ENCODE measurements around the gene RFX1.
A peak's percentile ranks its signal among the peaks of the same experiment; 100 is the strongest.

Gene RFX1

DNA sequence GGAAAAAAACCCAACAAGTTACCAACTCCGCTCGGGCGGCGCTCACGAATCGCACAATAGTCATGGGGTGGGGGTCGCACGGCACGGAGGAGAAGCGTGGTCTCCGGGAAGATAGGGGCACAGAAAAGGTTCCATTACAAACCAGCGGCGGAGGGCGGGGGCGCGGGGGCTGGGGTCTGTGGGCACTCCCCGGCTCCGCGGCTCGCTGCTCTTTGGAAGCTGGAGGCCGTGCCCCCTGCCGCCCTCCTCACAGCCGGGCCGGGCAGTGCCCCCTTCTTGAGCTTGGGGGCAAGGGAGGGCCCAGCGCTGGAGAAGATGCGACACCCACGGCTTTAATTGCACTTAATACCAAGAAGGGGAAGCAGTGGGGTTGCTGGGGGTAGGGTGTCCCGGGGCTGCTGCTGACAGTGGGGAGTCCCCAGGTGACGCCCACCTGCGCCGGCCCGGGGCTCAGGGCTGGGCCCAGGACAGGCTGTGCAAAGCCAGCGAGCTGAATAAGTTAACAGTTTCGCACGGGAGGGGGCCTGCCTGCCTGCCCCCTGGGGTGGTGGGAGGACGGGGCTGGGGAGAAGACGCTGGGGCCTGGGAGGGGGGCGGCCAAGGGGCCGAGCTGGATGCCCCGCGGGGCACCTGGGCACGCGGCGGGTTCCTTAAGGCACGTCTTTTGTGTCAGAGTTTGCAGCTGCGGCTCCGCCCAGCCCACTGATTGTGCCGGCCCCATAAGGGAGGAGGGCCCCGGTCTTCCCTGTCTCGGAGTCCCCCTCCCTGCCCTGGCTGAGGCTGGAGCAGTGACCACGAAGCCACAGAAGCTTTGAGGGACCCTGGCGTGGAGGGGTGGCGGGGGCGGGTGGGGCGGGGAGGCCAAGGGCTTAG lies 44.1 kb downstream of the RFX1 start:
- DNase-seq (ENCODE audit: low spot score): no peak
- FAIRE-seq: no peak

DNA sequence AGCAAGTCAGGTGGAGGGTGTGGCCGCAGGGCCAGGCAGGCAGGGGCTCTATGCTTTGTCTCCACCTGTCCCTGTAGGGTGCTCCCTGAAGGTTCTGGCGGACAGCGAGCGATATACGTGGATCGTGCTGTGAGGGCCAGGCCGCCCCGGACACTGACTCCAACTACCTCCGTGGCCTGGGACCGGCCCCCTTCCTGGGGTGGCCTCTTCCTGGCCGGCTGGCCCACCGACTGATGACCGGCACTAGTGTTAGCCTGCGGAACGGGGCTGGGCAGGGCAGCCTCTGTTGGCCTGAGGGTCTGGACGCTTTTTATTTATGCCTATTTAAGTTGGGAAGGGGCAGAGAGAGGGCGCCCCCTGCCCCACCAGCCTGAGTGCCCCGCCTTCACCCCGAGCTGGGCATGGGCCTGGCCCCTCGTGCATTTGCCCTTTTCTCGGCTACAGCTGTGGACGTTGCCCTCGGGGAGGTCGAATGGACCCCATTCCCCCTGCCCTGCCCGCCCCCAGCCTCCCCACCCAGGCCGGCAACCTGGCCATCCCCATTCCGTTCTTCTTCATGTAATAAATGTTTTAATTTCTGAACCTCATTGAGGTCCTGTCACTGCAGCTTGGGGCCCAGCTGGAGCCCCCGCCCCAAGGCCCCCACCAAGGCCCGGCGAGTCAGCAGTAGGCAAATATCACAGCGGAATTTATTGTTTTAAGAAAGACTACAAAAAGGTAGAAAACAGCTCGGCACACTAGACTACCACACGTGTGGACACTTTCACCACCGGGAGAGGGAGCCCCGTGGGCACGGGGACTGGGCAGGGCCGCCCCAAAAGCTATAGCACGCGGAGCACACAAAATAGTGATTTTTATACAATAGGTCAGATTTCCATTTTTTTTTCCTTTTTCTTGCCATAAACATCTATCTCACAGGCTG lies 45.0 kb downstream of the RFX1 start:
- FAIRE-seq: no peak
- no peak for DNase-seq (ENCODE audit: low spot score)

DNA sequence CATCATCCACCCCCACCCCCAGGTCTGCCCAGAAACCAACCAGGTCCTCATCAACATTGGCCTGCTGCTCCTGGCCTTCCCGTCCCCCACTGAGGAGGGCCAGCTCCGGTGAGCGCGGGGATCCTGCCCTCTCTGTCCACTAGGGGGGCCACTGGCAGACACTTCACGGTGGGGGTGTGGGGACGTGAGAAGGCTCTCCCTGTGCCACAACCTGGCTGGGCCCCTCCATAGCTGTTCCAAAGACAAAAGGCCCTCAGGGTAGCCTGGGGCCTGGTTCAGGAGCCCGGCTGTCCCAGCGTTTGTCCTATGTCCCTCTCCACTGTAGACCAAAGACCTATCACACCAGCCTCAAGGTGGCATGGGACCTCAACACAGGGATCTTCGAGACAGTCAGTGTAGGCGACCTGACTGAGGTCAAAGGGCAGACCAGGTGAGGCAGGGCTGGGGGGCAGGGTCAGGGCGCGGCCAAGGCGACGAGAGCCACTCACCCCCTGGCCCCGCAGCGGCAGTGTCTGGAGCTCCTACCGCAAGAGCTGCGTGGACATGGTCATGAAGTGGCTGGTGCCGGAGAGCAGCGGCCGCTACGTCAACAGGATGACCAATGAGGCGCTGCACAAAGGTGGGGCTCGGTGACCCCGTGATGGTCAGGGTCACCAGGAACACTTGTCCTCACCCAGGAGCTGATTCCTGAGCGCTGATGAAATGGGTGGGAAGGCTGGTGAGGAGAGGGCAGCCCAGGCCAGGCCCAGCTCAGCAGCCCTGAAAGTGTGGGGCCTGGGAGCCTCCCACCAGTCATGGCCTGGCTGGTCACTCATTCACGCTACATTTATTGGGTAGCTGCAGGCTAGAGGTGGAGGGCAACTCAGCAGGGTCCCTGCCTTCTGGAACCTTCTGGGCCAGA lies 45.9 kb downstream of the RFX1 start:
- FAIRE-seq: no peak
- DNase-seq (ENCODE audit: low spot score): no peak

DNA sequence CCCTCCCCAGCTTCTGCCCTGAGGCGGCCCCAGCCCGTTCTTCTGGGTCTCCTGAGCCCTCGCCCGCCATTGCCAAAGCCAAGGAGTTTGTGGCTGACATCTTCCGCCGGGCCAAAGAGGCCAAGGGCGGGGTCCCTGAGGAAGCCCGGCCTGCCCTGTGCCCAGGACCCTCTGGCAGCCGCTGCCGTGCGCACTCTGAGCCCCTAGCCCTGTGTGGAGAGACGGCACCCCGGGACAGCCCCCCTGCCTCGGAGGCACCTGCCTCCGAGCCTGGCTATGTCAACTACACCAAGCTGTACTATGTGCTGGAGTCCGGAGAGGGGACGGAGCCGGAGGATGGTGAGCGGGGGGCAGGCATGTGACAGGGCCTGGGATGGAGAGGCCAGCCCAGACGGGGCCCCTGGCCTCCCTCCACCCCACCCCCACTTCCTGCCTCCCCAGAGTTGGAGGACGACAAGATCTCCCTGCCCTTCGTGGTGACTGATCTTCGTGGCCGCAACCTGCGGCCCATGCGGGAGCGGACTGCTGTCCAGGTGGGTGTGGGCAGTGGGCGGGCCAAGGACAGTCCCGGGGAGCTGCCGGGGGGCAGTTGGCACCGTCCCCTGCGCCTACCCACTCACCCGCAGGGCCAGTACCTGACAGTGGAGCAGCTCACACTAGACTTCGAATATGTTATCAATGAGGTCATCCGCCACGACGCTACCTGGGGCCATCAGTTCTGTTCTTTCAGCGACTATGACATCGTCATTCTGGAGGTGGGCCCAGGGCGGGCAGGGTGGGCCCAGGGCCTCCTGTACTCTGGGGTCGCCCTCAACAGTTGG lies 46.8 kb downstream of the RFX1 start:
- FAIRE-seq: no peak
- DNase-seq (ENCODE audit: low spot score): no peak

DNA sequence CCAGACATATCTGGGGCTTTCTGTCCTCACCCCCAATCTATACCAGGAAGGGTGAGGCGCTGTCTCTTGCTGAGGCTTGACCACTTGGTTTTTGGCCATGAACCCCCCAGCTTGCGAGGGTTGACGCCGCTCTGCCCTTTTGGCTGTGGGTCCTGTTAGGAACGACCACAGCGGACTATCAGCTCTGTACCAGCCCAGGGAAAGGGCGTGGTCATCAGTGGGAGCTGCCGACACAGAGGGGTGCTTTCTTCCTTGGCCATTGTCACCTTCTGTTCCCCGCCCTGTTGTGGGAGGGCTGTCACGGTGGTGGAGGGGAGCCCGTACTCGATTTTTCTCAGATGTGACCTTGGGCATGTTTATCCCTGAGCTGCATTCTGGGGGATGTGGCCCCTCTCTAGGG lies 48.1 kb downstream of the RFX1 start:
- DNase-seq (ENCODE audit: low spot score): no peak
- no peak for FAIRE-seq

DNA sequence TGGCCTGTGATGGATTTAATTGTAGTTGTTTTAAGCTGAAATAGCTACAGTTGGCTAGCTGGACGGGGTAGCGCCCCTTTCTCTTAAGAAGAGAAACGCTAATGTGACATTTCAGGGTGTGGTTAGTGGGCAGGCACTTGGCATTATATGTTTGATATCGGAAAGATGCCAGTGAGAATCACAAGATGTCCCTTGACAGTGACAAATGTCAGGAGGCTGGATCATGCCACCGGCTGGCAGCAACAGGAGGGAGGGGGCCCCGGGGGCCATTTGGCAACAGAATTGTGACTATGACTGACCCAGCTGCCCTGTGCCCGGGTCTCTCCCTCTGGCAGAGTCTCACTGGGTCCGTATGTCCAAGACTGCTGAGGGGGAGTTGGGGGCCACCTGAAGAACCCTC lies 49.1 kb downstream of the RFX1 start:
- DNase-seq (ENCODE audit: low spot score) (no peak), FAIRE-seq (no peak)

DNA sequence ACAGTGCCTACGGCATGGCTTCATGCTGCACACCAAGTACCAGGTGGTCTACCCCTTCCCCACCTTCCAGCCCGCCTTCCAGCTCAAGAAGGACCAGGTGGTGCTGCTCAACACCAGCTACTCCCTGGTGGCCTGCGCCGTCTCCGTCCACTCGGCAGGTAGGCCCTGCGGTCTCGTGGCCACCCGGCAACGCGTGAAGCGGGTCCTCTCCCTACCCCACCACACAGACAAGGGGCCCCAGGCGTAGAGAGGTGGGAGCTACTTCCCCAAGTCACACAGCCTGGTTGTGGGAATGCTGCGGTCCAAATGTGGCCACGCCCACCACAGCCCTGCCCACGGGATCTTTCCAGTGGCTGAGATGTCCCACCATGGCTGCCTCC lies 49.8 kb downstream of the RFX1 start:
- DNase-seq (ENCODE audit: low spot score) (no peak), FAIRE-seq (no peak)

DNA sequence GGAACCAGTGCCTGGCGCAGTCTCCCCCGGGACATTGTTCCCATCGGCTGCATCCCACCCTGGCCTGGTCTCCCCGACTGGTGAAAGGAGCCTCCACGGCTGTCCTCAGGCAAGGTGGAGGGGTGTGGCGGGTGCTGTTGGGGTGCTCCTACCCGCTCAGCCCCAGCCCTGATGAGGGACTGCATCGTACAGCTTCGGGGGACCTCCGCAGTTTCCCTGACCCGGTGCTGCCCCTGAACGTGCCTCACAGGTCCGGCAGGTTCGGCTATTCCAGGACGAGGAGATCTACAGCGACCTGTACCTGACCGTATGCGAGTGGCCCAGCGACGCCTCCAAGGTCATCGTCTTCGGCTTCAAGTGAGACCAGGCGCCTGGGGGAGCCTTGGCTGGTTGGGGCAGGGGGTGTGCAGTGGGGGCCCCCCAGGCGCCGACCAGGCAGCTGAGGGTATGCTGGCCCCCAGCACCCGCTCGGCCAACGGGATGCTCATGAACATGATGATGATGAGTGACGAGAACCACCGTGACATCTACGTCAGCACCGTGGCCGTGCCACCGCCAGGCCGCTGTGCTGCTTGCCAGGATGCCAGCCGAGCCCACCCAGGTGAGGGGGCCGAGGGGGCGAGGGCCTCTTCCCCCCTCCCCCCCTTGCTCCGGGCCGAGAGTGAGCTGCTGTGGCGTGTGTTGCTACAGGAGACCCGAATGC lies 50.3 kb downstream of the RFX1 start:
- no peak for FAIRE-seq

DNA sequence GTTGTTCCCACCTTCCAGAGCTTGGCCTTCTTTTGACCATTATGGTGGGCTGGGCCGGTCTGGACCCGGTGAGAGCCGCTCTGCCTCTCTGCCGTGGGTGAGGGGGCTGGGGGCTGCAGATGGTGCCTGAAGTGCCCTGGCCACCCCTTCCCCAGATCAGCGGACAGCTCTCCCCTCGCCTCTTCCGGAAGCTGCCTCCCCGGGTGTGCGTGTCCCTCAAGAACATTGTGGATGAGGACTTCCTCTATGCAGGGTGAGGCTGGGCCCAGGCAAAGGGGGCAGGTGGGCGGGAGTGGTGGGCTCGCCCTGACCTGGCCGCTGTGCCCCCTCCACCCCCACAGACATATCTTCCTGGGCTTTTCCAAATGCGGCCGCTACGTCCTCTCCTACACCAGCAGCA lies 51.9 kb downstream of the RFX1 start:
- no peak for FAIRE-seq
- DNase-seq (ENCODE audit: low spot score): no peak

More for the DNA sequence above, 50.3 kb downstream of the RFX1 start:
- no peak for DNase-seq (ENCODE audit: low spot score)

DNA sequence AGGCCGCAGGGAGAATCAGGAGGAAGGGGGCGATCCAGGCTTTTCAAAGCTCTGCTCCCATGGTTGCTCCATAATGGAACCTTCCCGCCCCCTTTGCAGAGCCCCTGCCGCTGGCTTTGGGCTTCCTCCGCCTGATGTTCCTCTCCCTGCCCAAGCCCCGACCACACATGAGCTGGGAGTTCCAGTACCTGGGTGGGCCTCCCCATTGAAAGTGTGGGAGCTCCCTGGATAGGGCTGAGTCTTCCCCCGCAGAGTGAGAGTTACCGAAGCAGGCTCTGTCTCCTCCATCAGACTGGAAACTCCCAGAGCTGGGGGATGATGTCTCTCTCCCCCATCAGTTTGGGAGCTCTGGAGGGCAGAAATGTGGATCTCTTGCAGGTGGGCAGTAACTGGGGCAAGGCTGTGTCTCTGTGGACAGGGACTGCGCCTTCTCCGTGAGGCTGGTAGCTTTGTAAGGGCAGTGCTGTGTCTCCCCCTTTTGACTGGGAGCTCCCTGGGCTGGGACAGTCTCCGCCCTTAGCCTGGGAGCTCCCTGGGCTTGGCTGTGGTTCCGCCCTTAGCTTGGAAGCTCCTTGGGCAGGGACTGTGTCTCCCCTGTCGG lies 53.1 kb downstream of the RFX1 start:
- peak; percentile 46 for DNase-seq (ENCODE audit: low spot score)
- no peak for FAIRE-seq

DNA sequence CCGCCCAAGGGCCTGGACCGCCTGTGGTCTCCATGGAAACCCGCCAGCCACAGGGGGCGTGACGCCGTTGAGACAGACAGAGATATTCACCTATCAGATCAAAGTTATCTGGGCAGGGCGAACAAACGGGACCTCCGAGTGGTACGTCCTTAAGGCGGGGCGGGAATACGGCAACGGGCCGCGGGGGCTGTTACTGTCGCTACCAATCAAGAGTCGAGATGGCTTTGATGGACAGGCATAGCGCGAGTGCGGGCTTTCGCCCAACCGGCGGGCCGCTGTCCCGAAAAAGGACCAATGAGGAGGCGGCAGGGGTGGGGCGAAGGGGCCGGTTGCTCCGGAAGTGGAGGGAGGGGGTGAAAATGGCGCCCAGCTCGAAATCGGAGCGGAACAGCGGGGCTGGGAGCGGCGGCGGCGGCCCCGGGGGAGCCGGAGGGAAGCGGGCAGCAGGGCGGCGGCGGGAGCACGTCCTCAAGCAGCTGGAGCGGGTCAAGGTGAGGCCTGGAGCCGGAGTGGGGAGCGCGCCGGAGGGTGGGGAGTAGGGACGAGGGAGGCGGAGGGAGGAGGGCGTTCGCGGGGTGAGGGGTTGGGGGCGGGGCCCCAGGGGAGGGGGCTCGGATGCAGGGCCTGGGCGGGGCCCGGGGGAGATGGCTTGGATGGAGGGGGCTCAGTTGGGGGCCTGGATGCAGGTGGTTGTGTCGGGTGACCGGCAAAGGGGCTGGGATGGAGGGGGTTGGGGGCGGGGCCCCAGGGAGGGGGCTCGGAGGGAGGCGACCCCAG lies 53.8 kb downstream of the RFX1 start, which contains the start of gene DCAF15:
DCAF15 (plus strand) TSS at position 356 of the 777 bp plus-strand sequence; CDS start at position 360, 4 bp downstream.
- FAIRE-seq (no peak), DNase-seq (ENCODE audit: low spot score) (peak; percentile 99)

DNA sequence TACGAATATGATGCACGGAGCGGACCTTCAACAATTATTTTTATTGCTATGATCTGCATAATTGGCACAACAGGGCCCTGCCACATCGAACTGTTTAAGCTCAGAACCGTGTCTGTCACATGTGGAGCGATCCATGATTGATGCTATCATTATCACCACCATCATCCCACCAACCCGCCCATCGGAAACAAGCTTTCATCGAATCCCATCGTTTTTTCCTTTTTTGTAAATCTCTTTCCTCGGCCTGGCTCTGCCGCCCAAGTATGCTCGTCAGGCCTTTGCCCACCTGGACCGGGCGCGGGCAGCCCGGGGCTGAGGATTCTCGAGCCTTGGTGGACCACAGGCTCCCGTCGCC lies 54.3 kb downstream of the RFX1 start:
- no peak for FAIRE-seq
- no peak for DNase-seq (ENCODE audit: low spot score)

DNA sequence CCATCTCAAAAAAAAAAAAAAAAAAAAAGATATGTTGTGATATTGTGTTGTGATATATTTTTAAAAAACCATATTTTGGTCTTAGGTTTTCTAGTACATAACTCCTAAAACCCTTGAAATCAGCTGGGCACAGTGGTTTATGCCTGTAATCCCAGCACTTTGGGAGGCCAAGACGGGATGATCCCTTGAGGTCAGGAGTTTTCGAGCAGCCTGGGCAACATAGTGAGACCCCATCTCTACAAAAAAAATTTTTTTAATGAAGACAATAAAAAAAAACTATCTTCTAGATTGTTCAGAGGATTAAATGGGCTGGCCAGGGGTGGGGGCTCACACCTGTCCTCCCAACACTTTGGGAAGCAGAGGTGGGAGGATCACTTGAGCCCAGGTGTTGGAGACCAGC lies 55.1 kb downstream of the RFX1 start:
- DNase-seq (ENCODE audit: low spot score): no peak
- no peak for FAIRE-seq

DNA sequence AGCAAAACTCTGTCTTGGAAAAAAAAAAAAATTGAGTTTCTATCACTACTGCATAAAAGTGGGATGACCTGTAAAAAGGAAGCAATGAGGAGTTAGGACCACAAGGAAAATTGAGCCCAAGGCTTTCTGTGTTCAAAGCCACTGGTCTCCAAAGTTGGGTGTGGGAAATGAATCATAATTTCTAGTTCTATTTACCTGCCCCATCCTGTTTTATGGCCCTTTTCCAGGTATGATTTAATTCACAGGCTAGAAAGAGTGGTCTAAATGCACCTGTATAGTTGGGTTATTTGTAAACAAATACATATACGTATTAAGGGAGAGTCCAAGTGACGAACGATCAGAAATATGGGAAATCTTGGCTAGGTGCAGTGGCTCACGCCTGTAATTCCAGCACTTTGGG lies 59.7 kb downstream of the RFX1 start:
- DNase-seq (ENCODE audit: low spot score) (no peak), FAIRE-seq (no peak)

DNA sequence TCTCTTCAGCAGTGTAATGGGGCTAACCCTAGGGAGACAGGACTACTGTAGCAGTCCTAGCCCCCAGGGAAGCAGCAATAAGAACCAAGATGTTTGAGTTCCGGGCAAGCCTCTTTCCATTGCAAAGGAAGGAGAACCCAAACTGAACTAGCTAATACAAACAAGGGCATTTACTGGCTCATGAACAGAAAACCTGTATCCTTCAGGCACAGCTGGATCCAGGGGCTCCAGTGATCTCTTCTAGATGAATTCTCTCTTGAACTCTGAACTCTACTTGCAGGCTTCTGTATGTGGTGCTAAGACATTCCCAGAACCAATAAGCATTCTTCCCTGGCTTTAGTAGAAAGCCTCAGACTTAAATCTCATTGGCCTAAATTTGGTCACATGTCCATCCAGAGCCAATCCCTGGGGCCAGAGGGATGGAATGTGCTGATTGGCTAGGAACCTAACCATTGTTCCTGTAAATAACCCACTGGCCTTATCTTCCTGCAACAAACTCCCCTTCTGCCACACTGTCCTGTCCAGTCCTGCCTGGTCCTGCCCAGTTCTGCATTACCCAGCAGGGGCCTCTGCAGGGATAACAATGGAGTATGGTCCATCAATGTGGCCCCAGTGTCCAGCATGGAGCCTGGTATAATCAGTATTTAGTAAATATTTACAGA lies 64.0 kb downstream of the RFX1 start:
- no peak for DNase-seq (ENCODE audit: low spot score)

DNA sequence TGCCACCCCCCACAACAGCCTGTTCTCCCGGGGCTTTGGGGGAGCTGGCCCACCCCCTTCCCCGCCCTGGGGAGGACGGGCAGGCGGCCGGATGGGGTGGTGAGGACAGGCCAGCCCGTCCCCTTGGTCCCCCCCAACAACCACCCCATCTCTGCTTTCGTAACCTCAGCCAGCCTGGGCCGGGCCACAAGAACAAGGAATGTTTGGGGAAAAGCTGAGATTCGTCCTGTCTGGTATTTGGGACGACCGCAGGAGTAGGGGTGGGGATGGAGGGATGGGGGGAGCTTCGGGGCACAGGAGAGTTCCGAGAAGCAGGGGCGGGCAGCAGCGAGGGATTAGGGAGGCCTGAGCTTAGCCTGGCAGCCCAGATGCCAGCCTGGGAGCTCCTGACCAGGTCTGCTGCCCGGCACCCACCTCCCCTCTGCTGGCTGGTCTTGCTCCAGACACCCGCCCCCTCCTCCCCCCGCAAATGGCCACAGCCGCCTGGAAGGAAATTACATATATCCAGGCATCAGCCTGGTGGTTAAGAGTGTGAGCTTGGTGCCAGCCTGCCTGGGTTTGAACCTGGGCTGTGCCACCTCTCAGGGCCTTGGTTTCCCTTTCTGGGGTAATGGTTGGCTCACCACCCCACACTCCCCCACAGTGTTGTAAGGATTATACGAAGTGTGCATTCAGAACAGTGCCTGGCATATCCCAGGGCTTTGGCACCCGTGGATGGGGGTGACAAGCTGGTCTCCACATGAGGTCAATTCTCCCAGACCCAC lies 67.6 kb downstream of the RFX1 start, which contains the start of gene PODNL1:
PODNL1 (minus strand) TSS at position 117 of the 764 bp plus-strand sequence. CDS start 236 bp downstream, outside the sequence.
- peak; percentile 68 for DNase-seq (ENCODE audit: low spot score)
- FAIRE-seq: no peak

More for the DNA sequence above, 64.0 kb downstream of the RFX1 start:
- FAIRE-seq: no peak

All from urothelium cell line (cell line).